ENCODE measurements around the gene C5orf15.

GRCh38 chr5:134005417-134006061, 37.1 kb upstream of the C5orf15 start:
- no peak for TF ChIP-seq POLR2A (IDR thresholded peaks at IDR 0.05)
- TF ChIP-seq, protein P1, sequence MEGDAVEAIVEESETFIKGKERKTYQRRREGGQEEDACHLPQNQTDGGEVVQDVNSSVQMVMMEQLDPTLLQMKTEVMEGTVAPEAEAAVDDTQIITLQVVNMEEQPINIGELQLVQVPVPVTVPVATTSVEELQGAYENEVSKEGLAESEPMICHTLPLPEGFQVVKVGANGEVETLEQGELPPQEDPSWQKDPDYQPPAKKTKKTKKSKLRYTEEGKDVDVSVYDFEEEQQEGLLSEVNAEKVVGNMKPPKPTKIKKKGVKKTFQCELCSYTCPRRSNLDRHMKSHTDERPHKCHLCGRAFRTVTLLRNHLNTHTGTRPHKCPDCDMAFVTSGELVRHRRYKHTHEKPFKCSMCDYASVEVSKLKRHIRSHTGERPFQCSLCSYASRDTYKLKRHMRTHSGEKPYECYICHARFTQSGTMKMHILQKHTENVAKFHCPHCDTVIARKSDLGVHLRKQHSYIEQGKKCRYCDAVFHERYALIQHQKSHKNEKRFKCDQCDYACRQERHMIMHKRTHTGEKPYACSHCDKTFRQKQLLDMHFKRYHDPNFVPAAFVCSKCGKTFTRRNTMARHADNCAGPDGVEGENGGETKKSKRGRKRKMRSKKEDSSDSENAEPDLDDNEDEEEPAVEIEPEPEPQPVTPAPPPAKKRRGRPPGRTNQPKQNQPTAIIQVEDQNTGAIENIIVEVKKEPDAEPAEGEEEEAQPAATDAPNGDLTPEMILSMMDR (IDR thresholded peaks at IDR 0.05), result no peak
